ENCODE data around the gene EEIG1. TPM values are rescaled to one million over a fixed set of nuclear protein-coding genes. Genes with fewer than 3 reads are reported as not detected.

EEIG1 gene
- total and polyA plus RNA-seq, 10 of the 15 experiments (the other 5 are each of a cell fraction or from before 2014, with no cell fraction given), result 1.2 to 75.9 (median 9.0) TPM

GRCh38 chr9:128026255-128026772 lies 45.5 kb upstream of the EEIG1 start (continued):
- TF ChIP-seq HCFC1 (IDR thresholded peaks at IDR 0.05; ENCODE audit: low read length) (peak; percentile 40; the same call in 1 of the 2 replicates), SP1 (IDR thresholded peaks at IDR 0.05; ENCODE audit: low read depth, low read length) (peak; percentile 37), CBX5 (IDR thresholded peaks at IDR 0.05; ENCODE audit: low read depth) (no peak), ATF7 (IDR thresholded peaks at IDR 0.05; ENCODE audit: low read depth) (peak; percentile 44), EGR1 (IDR thresholded peaks at IDR 0.05; ENCODE audit: borderline replicate concordance in 1 of 2, low read depth in 2 of 2, low read length in 2 of 2) (0 out of 3 replicates have a peak, but pooled peaks of 1 of the 2 experiments have one; percentile 3)
- TF ChIP-seq, protein P1, sequence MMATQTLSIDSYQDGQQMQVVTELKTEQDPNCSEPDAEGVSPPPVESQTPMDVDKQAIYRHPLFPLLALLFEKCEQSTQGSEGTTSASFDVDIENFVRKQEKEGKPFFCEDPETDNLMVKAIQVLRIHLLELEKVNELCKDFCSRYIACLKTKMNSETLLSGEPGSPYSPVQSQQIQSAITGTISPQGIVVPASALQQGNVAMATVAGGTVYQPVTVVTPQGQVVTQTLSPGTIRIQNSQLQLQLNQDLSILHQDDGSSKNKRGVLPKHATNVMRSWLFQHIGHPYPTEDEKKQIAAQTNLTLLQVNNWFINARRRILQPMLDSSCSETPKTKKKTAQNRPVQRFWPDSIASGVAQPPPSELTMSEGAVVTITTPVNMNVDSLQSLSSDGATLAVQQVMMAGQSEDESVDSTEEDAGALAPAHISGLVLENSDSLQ (IDR thresholded peaks at IDR 0.05), result peak; percentile 73

- peak overlapping the region; percentile 3 for H2AFZ ChIP-seq (ENCODE audit: control insufficient read depth, low read depth, low read length)
- intact Hi-C loops (cut with micrococcal nuclease; ENCODE audit: unreplicated experiment), result no loop called here
- ATAC-seq (no peak), FAIRE-seq (no peak), DNase-seq (ENCODE audit: low read depth, low spot score) (no peak)
- no peaks in the 10 kb centered on the region for H3K79me2 ChIP-seq (ENCODE audit: control insufficient read depth, insufficient read depth, low read length)
- CTCF ChIA-PET, result interaction anchor here (0.7 to 16.0 kb wide), 8 partner anchors 10 to 214 kb away, joined by 3 to 332 read pairs (median 11); no protein-coding TSS in a partner anchor
- H3K27me3 ChIP-seq (replicated peaks in 1 of 2; ENCODE audit: control insufficient read depth in 2 of 2, insufficient read depth in 2 of 2, low read length in 1 of 2), result no peaks in the 10 kb centered on the region
- in situ Hi-C loops (cut with MboI), result no loop called here
- H4K20me1 ChIP-seq (ENCODE audit: control insufficient read depth, insufficient read depth), result no peaks in the 10 kb centered on the region
- peak overlapping the region; percentile 55 for H3K27ac ChIP-seq (ENCODE audit: control insufficient read depth, insufficient read depth)
- SMC1A ChIA-PET (ENCODE audit: uncharacterized antibody, unreplicated experiment), result interaction anchor here (0.8 to 3.0 kb wide), 3 partner anchors 9 to 70 kb away, joined by 3 to 10 read pairs (median 3); no protein-coding TSS in a partner anchor
- no peaks in the 10 kb centered on the region for H3K36me3 ChIP-seq (ENCODE audit: control insufficient read depth in 2 of 2, insufficient read depth in 2 of 2, low read length in 1 of 2)
- H3K4me3 ChIP-seq, result no peak overlapping the region
- BruUV-seq (replicated peaks), result no TSS peak
- RAD21 ChIA-PET (ENCODE audit: unreplicated experiment), result interaction anchor here (1.0 to 4.0 kb wide), 3 partner anchors 9 to 72 kb away, joined by 4 to 28 read pairs (median 16); no protein-coding TSS in a partner anchor
- no peaks in the 10 kb centered on the region; the same call in 2 of the 3 replicates for H3K9me3 ChIP-seq (replicated peaks; ENCODE audit: control insufficient read depth, insufficient read depth, low read length)
- POLR2A ChIA-PET, result interaction anchor here (0.8 to 2.7 kb wide), 4 partner anchors 9 to 71 kb away, joined by 3 to 9 read pairs (median 3); no protein-coding TSS in a partner anchor
- H3K9ac ChIP-seq (ENCODE audit: control insufficient read depth, insufficient read depth, low read length), result 0 out of 2 replicates have a peak overlapping the region, but pooled peaks have one; percentile 40
- H3K4me2 ChIP-seq (ENCODE audit: control insufficient read depth, insufficient read depth), result peak overlapping the region; percentile 88
- H3K4me1 ChIP-seq (ENCODE audit: control insufficient read depth, insufficient read depth, low read length), result peaks cover 47% of the 10 kb centered on the region
- 25% methylated on average over 4 of the region's 4 CpGs for WGBS (ENCODE audit: insufficient coverage, insufficient replicate concordance, low lambda C conversion rate, missing lambda C conversion rate)
- TF ChIP-seq PBX3 (IDR thresholded peaks at IDR 0.05; ENCODE audit: insufficient replicate concordance, low read depth, low read length), result no peak
- TF ChIP-seq CHD4 (IDR thresholded peaks at IDR 0.05), result no peak
- no peak for TF ChIP-seq SMARCA5 (IDR thresholded peaks at IDR 0.05)
- TF ChIP-seq CHD1 (IDR thresholded peaks at IDR 0.05; ENCODE audit: low read depth, low read length), result no peak
- no peak for TF ChIP-seq POU2F2 (IDR thresholded peaks at IDR 0.05; ENCODE audit: borderline replicate concordance, low read depth, low read length)
- no peak for TF ChIP-seq ZBTB40 (IDR thresholded peaks at IDR 0.05; ENCODE audit: borderline replicate concordance)
- no peak for TF ChIP-seq TARDBP (IDR thresholded peaks at IDR 0.05; ENCODE audit: borderline replicate concordance)
- no peak for TF ChIP-seq TCF3 (IDR thresholded peaks at IDR 0.05; ENCODE audit: borderline replicate concordance, insufficient read depth, low read depth, low read length)
- TF ChIP-seq CBFB (IDR thresholded peaks at IDR 0.05; ENCODE audit: low read depth), result no peak
Observed at GRCh38 chr9:128025736-128026135, 44.9 kb upstream of the EEIG1 start.
